T-helper 2 cell treated with Interferon-gamma antibody and Interleukin-4, amounts not matched to agents 5 μg/mL and 100 μg/mL, for 36 hours (primary cell): Measurements from ENCODE around the gene PUSL1.

Experiments
- DNase-seq: peaks from one replicate; pipeline ENCODE4 v3.0.0; 2021; ENCODE audit warnings: low spot score
- H3K27ac Mint-ChIP-seq: one replicate; pipeline ENCODE4 v1.8.0; 2021; ENCODE audit warnings: mild to moderate bottlenecking, mixed read lengths
- H3K27me3 Mint-ChIP-seq: one replicate; pipeline ENCODE4 v1.8.0; 2021; ENCODE audit warnings: low read depth, mixed read lengths
- H3K36me3 Mint-ChIP-seq: one replicate; pipeline ENCODE4 v1.8.0; 2021; ENCODE audit warnings: low read depth, mixed read lengths
- H3K4me1 Mint-ChIP-seq: one replicate; pipeline ENCODE4 v1.8.0; 2021; ENCODE audit warnings: low read depth, mixed read lengths
- H3K4me3 Mint-ChIP-seq: one replicate; pipeline ENCODE4 v1.8.0; 2022; ENCODE audit warnings: mild to moderate bottlenecking, moderate library complexity, mixed read lengths
- H3K9me3 Mint-ChIP-seq: one replicate; pipeline ENCODE4 v1.8.0; 2021; ENCODE audit warnings: mixed read lengths

PUSL1 gene

GRCh38 chr1:1324524-1325287 lies 16.3 kb downstream of the PUSL1 start, which contains the start of the genes CPTP and INTS11:
Gene CPTP, plus strand, starts transcription at chr1:1324802. Its CDS starts 2,109 bp downstream, at chr1:1326911.
Gene INTS11, minus strand, starts transcription at chr1:1324660. Its CDS starts 52 bp downstream, at chr1:1324608.
- Mint-ChIP-seq H3K27ac (peak within 1 kb of the TSS; percentile 90), H3K4me1 (peaks cover 22% of the 10 kb centered on the region), H3K9me3 (peaks cover under 1% of the 10 kb centered on the region), H3K4me3 (peak within 1 kb of the TSS; percentile 90), H3K36me3 (no peaks in the 10 kb centered on the region), H3K27me3 (no peaks in the 10 kb centered on the region)
- DNase-seq, result peak; percentile 95

DNA sequence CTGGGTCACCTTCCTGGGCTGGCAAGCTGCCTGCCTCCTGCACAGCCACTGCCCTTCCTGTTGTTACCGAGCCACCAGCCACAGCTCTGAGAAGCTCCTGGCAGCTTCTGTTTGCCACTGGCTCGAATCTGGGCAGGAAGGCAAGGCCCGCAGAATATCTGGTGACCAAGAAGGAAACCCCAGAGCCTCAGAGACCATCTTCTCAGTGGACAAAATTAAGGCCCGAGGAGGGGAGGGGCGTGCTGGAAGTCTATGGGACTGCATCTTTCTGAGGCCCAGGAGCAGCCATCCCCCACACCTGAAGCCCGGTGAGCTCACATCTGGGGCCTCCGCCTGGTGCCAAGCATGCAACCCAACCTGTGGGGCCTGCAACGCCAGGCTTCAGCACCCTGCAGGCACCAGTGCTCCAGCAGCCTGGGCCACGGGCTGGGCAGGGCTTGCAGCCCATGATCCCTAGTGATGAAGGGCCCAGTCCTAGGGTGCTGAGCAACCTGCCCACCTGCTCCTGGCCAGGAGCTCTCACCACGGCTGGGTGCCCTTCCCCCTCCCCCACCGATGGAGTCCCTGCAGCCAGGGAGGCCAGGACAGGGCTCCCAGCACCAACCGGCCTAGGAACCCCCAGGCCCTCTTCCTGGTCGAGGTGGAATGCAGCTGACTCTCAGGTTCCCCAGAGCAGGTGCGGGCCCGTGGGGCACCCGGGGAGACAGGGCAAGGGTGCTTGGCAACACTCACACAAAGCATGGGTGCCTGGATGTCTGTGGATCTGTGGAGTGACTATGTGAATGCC lies 17.1 kb downstream of the PUSL1 start:
- Mint-ChIP-seq H3K4me3 (peak overlapping the region; percentile 79), H3K36me3 (no peaks in the 10 kb centered on the region), H3K27ac (peak overlapping the region; percentile 82), H3K4me1 (peaks cover 22% of the 10 kb centered on the region), H3K9me3 (peaks cover 3% of the 10 kb centered on the region), H3K27me3 (no peaks in the 10 kb centered on the region)
- DNase-seq, result no peak

DNA sequence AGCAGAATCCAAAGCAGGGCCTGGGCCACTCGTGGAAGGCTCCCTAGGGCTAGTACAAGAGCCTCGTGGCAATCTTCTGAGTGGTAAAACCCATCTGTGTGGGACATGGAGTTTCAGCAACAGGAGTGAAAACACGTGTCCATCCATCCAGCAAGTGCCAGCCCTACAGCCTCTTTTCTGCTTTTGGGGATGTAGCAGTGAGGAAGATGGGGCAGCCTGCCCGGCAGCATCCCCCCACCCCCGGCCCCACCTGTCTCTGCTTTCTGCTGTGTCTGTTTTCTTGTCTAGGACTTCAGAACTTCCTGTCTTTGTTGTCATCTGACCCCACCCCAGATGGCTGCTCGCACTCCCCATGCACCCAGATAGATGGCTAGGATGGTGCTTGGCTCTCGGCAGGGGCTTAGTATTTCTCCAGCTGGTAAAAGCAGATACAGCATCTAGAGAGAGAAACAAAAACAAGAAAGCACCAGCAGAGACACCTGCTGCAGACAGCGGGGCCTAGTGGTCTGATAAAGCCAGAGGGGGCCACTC lies 17.7 kb downstream of the PUSL1 start:
- Mint-ChIP-seq H3K4me3 (peak overlapping the region; percentile 79), H3K27me3 (no peaks in the 10 kb centered on the region)

GRCh38 chr1:1327291-1327690 lies 18.9 kb downstream of the PUSL1 start:
- no peaks in the 10 kb centered on the region for H3K27me3 Mint-ChIP-seq
- H3K27ac Mint-ChIP-seq, result no peak overlapping the region
- peaks cover 18% of the 10 kb centered on the region for H3K4me1 Mint-ChIP-seq
- no peak overlapping the region for H3K4me3 Mint-ChIP-seq
- no peak for DNase-seq
- no peaks in the 10 kb centered on the region for H3K36me3 Mint-ChIP-seq
- H3K9me3 Mint-ChIP-seq, result peaks cover 3% of the 10 kb centered on the region

More for the DNA sequence above, 17.7 kb downstream of the PUSL1 start:
- peaks cover 22% of the 10 kb centered on the region for H3K4me1 Mint-ChIP-seq
- peaks cover 3% of the 10 kb centered on the region for H3K9me3 Mint-ChIP-seq
- no peaks in the 10 kb centered on the region for H3K36me3 Mint-ChIP-seq
- no peak for DNase-seq
- H3K27ac Mint-ChIP-seq, result peak overlapping the region; percentile 82

DNA sequence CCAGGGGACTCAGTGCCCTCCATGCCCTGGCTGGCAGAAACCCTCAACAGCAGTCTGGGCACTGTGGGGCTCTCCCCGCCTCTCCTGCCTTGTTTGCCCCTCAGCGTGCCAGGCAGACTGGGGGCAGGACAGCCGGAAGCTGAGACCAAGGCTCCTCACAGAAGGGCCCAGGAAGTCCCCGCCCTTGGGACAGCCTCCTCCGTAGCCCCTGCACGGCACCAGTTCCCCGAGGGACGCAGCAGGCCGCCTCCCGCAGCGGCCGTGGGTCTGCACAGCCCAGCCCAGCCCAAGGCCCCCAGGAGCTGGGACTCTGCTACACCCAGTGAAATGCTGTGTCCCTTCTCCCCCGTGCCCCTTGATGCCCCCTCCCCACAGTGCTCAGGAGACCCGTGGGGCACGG lies 19.9 kb downstream of the PUSL1 start:
- Mint-ChIP-seq H3K36me3 (no peaks in the 10 kb centered on the region), H3K4me3 (no peak overlapping the region), H3K27me3 (no peaks in the 10 kb centered on the region), H3K27ac (no peak overlapping the region), H3K9me3 (peaks cover 3% of the 10 kb centered on the region), H3K4me1 (peaks cover 15% of the 10 kb centered on the region)
- no peak for DNase-seq

GRCh38 chr1:1329304-1330210 lies 21.2 kb downstream of the PUSL1 start:
- DNase-seq, result no peak
- Mint-ChIP-seq H3K27me3 (no peaks in the 10 kb centered on the region), H3K9me3 (peaks cover 3% of the 10 kb centered on the region), H3K4me1 (peaks cover 11% of the 10 kb centered on the region), H3K36me3 (no peaks in the 10 kb centered on the region), H3K4me3 (no peak overlapping the region), H3K27ac (no peak overlapping the region)

GRCh38 chr1:1330366-1331067 lies 22.1 kb downstream of the PUSL1 start:
- Mint-ChIP-seq H3K4me3 (no peak overlapping the region), H3K4me1 (peaks cover 8% of the 10 kb centered on the region), H3K27me3 (no peaks in the 10 kb centered on the region), H3K27ac (no peak overlapping the region), H3K9me3 (peaks cover 3% of the 10 kb centered on the region), H3K36me3 (no peaks in the 10 kb centered on the region)
- no peak for DNase-seq

DNA sequence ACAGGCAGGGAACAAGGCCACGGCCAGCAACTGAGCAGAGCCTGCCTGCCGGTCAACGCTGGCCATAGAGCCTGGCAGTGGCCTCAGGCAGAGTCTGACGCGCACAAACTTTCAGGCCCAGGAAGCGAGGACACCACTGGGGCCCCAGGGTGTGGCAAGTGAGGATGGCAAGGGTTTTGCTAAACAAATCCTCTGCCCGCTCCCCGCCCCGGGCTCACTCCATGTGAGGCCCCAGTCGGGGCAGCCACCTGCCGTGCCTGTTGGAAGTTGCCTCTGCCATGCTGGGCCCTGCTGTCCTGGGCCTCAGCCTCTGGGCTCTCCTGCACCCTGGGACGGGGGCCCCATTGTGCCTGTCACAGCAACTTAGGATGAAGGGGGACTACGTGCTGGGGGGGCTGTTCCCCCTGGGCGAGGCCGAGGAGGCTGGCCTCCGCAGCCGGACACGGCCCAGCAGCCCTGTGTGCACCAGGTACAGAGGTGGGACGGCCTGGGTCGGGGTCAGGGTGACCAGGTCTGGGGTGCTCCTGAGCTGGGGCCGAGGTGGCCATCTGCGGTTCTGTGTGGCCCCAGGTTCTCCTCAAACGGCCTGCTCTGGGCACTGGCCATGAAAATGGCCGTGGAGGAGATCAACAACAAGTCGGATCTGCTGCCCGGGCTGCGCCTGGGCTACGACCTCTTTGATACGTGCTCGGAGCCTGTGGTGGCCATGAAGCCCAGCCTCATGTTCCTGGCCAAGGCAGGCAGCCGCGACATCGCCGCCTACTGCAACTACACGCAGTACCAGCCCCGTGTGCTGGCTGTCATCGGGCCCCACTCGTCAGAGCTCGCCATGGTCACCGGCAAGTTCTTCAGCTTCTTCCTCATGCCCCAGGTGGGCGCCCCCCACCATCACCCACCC lies 22.9 kb downstream of the PUSL1 start, which contains the start of gene TAS1R3:
Gene TAS1R3 (plus strand): TSS at position 213 of the 898 bp plus-strand sequence. CDS start 66 bp downstream, at position 279.
- H3K27me3 Mint-ChIP-seq, result no peaks in the 10 kb centered on the region
- DNase-seq, result no peak
- H3K27ac Mint-ChIP-seq, result no peak within 1 kb of the TSS
- H3K4me1 Mint-ChIP-seq, result peaks cover under 1% of the 10 kb centered on the region
- H3K36me3 Mint-ChIP-seq, result no peaks in the 10 kb centered on the region
- H3K4me3 Mint-ChIP-seq, result no peak within 1 kb of the TSS
- H3K9me3 Mint-ChIP-seq, result peaks cover 3% of the 10 kb centered on the region

GRCh38 chr1:1332031-1332755 lies 23.8 kb downstream of the PUSL1 start:
- no peak for DNase-seq
- Mint-ChIP-seq H3K36me3 (no peaks in the 10 kb centered on the region), H3K4me3 (no peak overlapping the region), H3K4me1 (no peaks in the 10 kb centered on the region), H3K9me3 (peaks cover 3% of the 10 kb centered on the region), H3K27me3 (no peaks in the 10 kb centered on the region), H3K27ac (no peak overlapping the region)

- Mint-ChIP-seq H3K4me1 (no peaks in the 10 kb centered on the region), H3K27me3 (no peaks in the 10 kb centered on the region), H3K36me3 (no peaks in the 10 kb centered on the region), H3K9me3 (peaks cover 3% of the 10 kb centered on the region), H3K27ac (no peak overlapping the region), H3K4me3 (no peak overlapping the region)
- DNase-seq, result no peak
These were observed 24.5 kb downstream of the PUSL1 start for GRCh38 chr1:1332774-1333480.

- no peak for DNase-seq
- H3K27me3 Mint-ChIP-seq, result no peaks in the 10 kb centered on the region
- H3K4me3 Mint-ChIP-seq, result no peak overlapping the region
- H3K36me3 Mint-ChIP-seq, result no peaks in the 10 kb centered on the region
- peaks cover 3% of the 10 kb centered on the region for H3K9me3 Mint-ChIP-seq
- no peaks in the 10 kb centered on the region for H3K4me1 Mint-ChIP-seq
- no peak overlapping the region for H3K27ac Mint-ChIP-seq
These were observed 25.3 kb downstream of the PUSL1 start for GRCh38 chr1:1333551-1334241.
